Measurements from ENCODE around the gene RNF175.

GRCh38 chr4:153766758-153767157 lies 6.9 kb upstream of the RNF175 start:
- TF ChIP-seq POLR2AphosphoS5 (IDR thresholded peaks at IDR 0.05; ENCODE audit: low read depth, low read length): no peak
- no peak for TF ChIP-seq POLR2A (IDR thresholded peaks at IDR 0.05; ENCODE audit: low read depth, low read length)
- no peak for TF ChIP-seq TAF1 (IDR thresholded peaks at IDR 0.05; ENCODE audit: low read depth, low read length)
- TF ChIP-seq SPI1 (IDR thresholded peaks at IDR 0.05; ENCODE audit: low read depth, low read length): no peak

All from GM12891 (cell line).